ENCODE measurements around the gene HDAC1.

The HDAC1 gene

GRCh38 chr1:32291708-32292538 is at the start of gene HDAC1:
Gene HDAC1, plus strand, starts transcription at chr1:32292083. Its CDS starts 87 bp downstream, at chr1:32292170.
- peak within 1 kb of the TSS; percentile 20 for H3K27ac ChIP-seq (ENCODE audit: low read depth, low read length)
- H3K4me1 ChIP-seq (ENCODE audit: control insufficient read depth, insufficient read depth, low read length, unreplicated experiment), result peaks cover 6% of the 10 kb centered on the region
- peak within 1 kb of the TSS; percentile 91 for H3K4me3 ChIP-seq (ENCODE audit: low read depth, low read length)
- peak within 1 kb of the TSS; percentile 90 for H2AFZ ChIP-seq (ENCODE audit: low read length, unreplicated experiment)
- H3K79me2 ChIP-seq (ENCODE audit: control insufficient read depth, insufficient read depth, low read length, unreplicated experiment), result peaks cover 27% of the 10 kb centered on the region
- H3K27me3 ChIP-seq (ENCODE audit: insufficient read depth, low read length), result no peaks in the 10 kb centered on the region
- no peaks in the 10 kb centered on the region for H3K36me3 ChIP-seq (ENCODE audit: insufficient read depth, low read length)

- H3K4me3 ChIP-seq (ENCODE audit: low read depth, low read length), result no peak overlapping the region
- H3K79me2 ChIP-seq (ENCODE audit: control insufficient read depth, insufficient read depth, low read length, unreplicated experiment), result no peaks in the 10 kb centered on the region
- H3K27ac ChIP-seq (ENCODE audit: low read depth, low read length), result no peak overlapping the region
- no peak overlapping the region for H2AFZ ChIP-seq (ENCODE audit: low read length, unreplicated experiment)
- no peaks in the 10 kb centered on the region for H3K36me3 ChIP-seq (ENCODE audit: insufficient read depth, low read length)
- H3K27me3 ChIP-seq (ENCODE audit: insufficient read depth, low read length), result no peaks in the 10 kb centered on the region
- H3K4me1 ChIP-seq (ENCODE audit: control insufficient read depth, insufficient read depth, low read length, unreplicated experiment), result peaks cover 13% of the 10 kb centered on the region
Observed at GRCh38 chr1:32242341-32242851, 49.5 kb upstream of the HDAC1 start.

GRCh38 chr1:32246888-32247273 is 45.0 kb upstream of the HDAC1 start, which contains the start of gene FAM167B:
Gene FAM167B, plus strand, starts transcription at chr1:32247222. Its CDS starts 200 bp downstream, at chr1:32247422.
- H2AFZ ChIP-seq (ENCODE audit: low read length, unreplicated experiment), result no peak within 1 kb of the TSS
- H3K79me2 ChIP-seq (ENCODE audit: control insufficient read depth, insufficient read depth, low read length, unreplicated experiment), result no peaks in the 10 kb centered on the region
- no peak within 1 kb of the TSS for H3K4me3 ChIP-seq (ENCODE audit: low read depth, low read length)
- peaks cover 14% of the 10 kb centered on the region for H3K4me1 ChIP-seq (ENCODE audit: control insufficient read depth, insufficient read depth, low read length, unreplicated experiment)
- H3K27me3 ChIP-seq (ENCODE audit: insufficient read depth, low read length), result no peaks in the 10 kb centered on the region
- no peak within 1 kb of the TSS for H3K27ac ChIP-seq (ENCODE audit: low read depth, low read length)
- no peaks in the 10 kb centered on the region for H3K36me3 ChIP-seq (ENCODE audit: insufficient read depth, low read length)

GRCh38 chr1:32247452-32247851 is 44.4 kb upstream of the HDAC1 start:
- Histone ChIP-seq H3K27ac (ENCODE audit: low read depth, low read length) (no peak overlapping the region), H3K36me3 (ENCODE audit: insufficient read depth, low read length) (no peaks in the 10 kb centered on the region), H3K27me3 (ENCODE audit: insufficient read depth, low read length) (no peaks in the 10 kb centered on the region), H3K4me3 (ENCODE audit: low read depth, low read length) (no peak overlapping the region), H2AFZ (ENCODE audit: low read length, unreplicated experiment) (no peak overlapping the region), H3K4me1 (ENCODE audit: control insufficient read depth, insufficient read depth, low read length, unreplicated experiment) (peaks cover 13% of the 10 kb centered on the region), H3K79me2 (ENCODE audit: control insufficient read depth, insufficient read depth, low read length, unreplicated experiment) (no peaks in the 10 kb centered on the region)

- Histone ChIP-seq H3K4me3 (ENCODE audit: low read depth, low read length) (no peak overlapping the region), H3K79me2 (ENCODE audit: control insufficient read depth, insufficient read depth, low read length, unreplicated experiment) (no peaks in the 10 kb centered on the region), H3K27ac (ENCODE audit: low read depth, low read length) (no peak overlapping the region), H3K36me3 (ENCODE audit: insufficient read depth, low read length) (no peaks in the 10 kb centered on the region), H2AFZ (ENCODE audit: low read length, unreplicated experiment) (no peak overlapping the region), H3K27me3 (ENCODE audit: insufficient read depth, low read length) (no peaks in the 10 kb centered on the region), H3K4me1 (ENCODE audit: control insufficient read depth, insufficient read depth, low read length, unreplicated experiment) (peaks cover 13% of the 10 kb centered on the region)
Observed at GRCh38 chr1:32247983-32248889, 43.6 kb upstream of the HDAC1 start.

- Histone ChIP-seq H3K4me1 (ENCODE audit: control insufficient read depth, insufficient read depth, low read length, unreplicated experiment) (peaks cover 13% of the 10 kb centered on the region), H3K79me2 (ENCODE audit: control insufficient read depth, insufficient read depth, low read length, unreplicated experiment) (no peaks in the 10 kb centered on the region), H3K4me3 (ENCODE audit: low read depth, low read length) (no peak overlapping the region), H3K27me3 (ENCODE audit: insufficient read depth, low read length) (no peaks in the 10 kb centered on the region), H3K36me3 (ENCODE audit: insufficient read depth, low read length) (no peaks in the 10 kb centered on the region), H2AFZ (ENCODE audit: low read length, unreplicated experiment) (no peak overlapping the region), H3K27ac (ENCODE audit: low read depth, low read length) (no peak overlapping the region)
Observed at GRCh38 chr1:32249831-32250525, 41.9 kb upstream of the HDAC1 start.

DNA sequence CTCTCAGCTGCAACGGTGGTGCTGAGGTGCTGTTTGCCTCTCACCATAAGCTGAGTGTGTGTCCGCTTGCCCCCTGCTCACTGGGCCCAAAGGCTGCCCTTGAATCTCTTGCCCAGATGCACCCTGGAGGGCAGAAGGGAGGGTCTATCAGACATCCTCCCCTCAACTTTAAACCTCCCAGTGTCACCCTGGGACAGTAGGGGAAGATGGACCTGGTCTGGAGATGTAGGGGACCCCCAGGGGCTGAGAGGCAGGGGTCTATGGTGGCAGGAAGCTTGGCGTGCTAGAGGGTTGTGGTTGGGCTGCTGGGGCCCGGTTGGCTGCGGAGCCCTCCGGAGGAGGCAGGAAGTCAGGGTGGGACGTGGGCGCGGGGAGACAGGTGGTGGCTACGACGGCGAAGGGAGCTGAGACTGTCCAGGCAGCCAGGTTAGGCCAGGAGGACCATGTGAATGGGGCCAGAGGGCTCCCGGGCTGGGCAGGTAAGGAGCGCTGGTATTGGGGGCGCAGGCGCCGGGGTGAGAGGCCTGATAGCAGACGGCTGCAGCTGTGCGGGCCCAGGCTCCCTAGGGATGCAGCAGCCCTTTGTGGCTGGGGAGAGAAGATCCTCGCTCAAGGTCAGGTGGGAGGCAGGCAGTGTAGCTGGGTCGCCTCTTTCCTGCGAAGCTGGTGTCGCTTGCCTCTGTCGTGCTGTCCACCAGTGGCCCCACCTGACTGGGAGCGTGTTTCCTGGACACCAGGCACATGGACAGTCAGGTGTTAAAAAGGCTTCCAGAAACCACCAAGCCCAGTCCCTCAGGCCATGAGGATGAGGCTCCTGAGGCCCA is 40.8 kb upstream of the HDAC1 start, which contains the start of gene LCK:
Gene LCK, plus strand, starts transcription at position 373 of the 824 bp plus-strand sequence. CDS start 23,065 bp downstream, outside the sequence.
- H3K27me3 ChIP-seq (ENCODE audit: insufficient read depth, low read length), result no peaks in the 10 kb centered on the region
- no peak within 1 kb of the TSS for H2AFZ ChIP-seq (ENCODE audit: low read length, unreplicated experiment)
- H3K4me1 ChIP-seq (ENCODE audit: control insufficient read depth, insufficient read depth, low read length, unreplicated experiment), result peaks cover 13% of the 10 kb centered on the region
- H3K4me3 ChIP-seq (ENCODE audit: low read depth, low read length), result no peak within 1 kb of the TSS
- no peak within 1 kb of the TSS for H3K27ac ChIP-seq (ENCODE audit: low read depth, low read length)
- no peaks in the 10 kb centered on the region for H3K36me3 ChIP-seq (ENCODE audit: insufficient read depth, low read length)
- no peaks in the 10 kb centered on the region for H3K79me2 ChIP-seq (ENCODE audit: control insufficient read depth, insufficient read depth, low read length, unreplicated experiment)

GRCh38 chr1:32255072-32256071 is 36.5 kb upstream of the HDAC1 start:
- Histone ChIP-seq H3K27ac (ENCODE audit: low read depth, low read length) (no peak overlapping the region), H3K27me3 (ENCODE audit: insufficient read depth, low read length) (no peaks in the 10 kb centered on the region), H3K79me2 (ENCODE audit: control insufficient read depth, insufficient read depth, low read length, unreplicated experiment) (no peaks in the 10 kb centered on the region), H3K4me3 (ENCODE audit: low read depth, low read length) (no peak overlapping the region), H3K4me1 (ENCODE audit: control insufficient read depth, insufficient read depth, low read length, unreplicated experiment) (no peaks in the 10 kb centered on the region), H3K36me3 (ENCODE audit: insufficient read depth, low read length) (no peaks in the 10 kb centered on the region), H2AFZ (ENCODE audit: low read length, unreplicated experiment) (no peak overlapping the region)
